Measurements from ENCODE around the gene KLHL3.

DNA sequence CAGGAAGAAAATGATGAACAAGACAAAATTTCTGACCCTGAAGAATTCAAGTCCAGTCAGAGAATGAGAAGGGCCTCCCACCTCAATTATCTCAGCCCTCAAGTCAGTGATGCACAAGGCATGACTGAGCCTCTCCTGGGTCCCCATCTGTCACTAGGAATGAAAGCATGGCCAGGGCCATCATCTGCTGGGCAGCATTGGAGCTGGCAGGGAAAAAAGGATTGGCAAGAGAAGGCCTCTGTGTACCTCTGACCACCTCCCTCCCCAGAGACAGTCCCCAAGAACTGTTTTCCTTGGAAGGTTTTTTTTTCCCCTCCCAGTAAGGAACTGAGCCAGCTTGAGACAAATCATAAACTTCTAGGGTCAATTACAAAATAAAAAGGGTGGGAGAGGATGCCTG lies 76.7 kb downstream of the KLHL3 start:
- TF ChIP-seq CTCF (IDR thresholded peaks at IDR 0.05 in 4 of 5, conservative IDR thresholded peaks at IDR 0.05 in 1 of 5): no peak
- no peak for TF ChIP-seq POLR2A (IDR thresholded peaks at IDR 0.05)
